D721Med (cell line): ENCODE results near the gene INF2.

Experiments
- DNase-seq: peaks from one replicate; pipeline ENCODE4 v3.0.0; 2011; ENCODE audit warnings: low spot score; ENCODE audit not compliant: insufficient read length
- FAIRE-seq: peaks from 2 replicates; lab custom pipeline; 2011; peaks lifted over from hg19 to GRCh38; lab: Jason Lieb, UNC
- TF ChIP-seq, protein P1 (sequence below): IDR thresholded peaks from 2 replicates; pipeline ENCODE4 v1.5.1; 2012; ENCODE audit warnings: mild to moderate bottlenecking, control low read depth; ENCODE audit not compliant: insufficient read depth; ENCODE audit errors: missing control alignments

The INF2 gene

GRCh38 chr14:104697892-104698583, 8.6 kb downstream of the INF2 start:
- DNase-seq (no peak), FAIRE-seq (no peak)
- TF ChIP-seq, protein P1, sequence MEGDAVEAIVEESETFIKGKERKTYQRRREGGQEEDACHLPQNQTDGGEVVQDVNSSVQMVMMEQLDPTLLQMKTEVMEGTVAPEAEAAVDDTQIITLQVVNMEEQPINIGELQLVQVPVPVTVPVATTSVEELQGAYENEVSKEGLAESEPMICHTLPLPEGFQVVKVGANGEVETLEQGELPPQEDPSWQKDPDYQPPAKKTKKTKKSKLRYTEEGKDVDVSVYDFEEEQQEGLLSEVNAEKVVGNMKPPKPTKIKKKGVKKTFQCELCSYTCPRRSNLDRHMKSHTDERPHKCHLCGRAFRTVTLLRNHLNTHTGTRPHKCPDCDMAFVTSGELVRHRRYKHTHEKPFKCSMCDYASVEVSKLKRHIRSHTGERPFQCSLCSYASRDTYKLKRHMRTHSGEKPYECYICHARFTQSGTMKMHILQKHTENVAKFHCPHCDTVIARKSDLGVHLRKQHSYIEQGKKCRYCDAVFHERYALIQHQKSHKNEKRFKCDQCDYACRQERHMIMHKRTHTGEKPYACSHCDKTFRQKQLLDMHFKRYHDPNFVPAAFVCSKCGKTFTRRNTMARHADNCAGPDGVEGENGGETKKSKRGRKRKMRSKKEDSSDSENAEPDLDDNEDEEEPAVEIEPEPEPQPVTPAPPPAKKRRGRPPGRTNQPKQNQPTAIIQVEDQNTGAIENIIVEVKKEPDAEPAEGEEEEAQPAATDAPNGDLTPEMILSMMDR = no peak

DNA sequence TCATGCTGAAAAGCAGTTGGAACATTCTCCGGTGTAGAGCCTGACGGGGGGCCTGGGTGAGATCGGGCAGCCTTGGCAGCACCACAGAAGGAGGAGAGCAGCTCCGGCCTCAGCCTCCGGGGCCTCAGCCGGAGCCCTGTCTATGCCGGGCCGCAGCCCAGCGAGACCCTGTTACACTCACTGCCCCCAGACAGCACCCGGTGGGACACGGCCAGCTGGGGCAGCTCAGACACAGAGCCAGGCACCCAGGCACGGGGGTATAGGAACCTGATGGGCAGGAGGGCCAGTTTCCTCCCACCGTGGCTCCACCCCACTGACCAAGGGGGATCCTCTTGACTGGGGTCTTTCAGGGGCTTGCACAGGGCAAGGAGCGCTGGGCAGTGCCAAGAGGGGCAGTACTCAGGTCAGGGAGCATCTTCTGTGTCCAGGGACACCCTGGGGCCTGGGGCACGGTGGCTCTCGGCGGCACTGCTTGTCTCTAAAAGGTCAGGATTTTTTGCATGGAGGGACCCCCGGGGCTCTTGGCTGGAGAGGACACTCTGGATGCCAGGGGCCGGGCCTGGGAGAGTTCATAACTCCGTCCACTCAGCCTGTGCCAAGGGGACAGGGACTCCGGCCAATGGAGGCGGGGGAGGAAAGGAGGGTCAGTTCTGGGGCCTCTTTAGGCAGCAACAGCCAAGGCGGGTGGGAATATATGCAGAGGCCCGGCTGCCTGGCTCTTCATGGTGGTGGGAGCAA, 9.4 kb downstream of the INF2 start:
- DNase-seq (no peak), FAIRE-seq (no peak)
- TF ChIP-seq, protein P1 = no peak

GRCh38 chr14:104699426-104699748, 10.0 kb downstream of the INF2 start:
- TF ChIP-seq, protein P1 = no peak
- no peak for DNase-seq
- no peak for FAIRE-seq

- FAIRE-seq (no peak), DNase-seq (no peak)
- TF ChIP-seq, protein P1 = no peak
Observed at GRCh38 chr14:104700225-104700651, 10.8 kb downstream of the INF2 start.

- TF ChIP-seq, protein P1 = no peak
- FAIRE-seq = no peak
- DNase-seq = no peak
Observed at GRCh38 chr14:104700747-104701217, 11.4 kb downstream of the INF2 start.

DNA sequence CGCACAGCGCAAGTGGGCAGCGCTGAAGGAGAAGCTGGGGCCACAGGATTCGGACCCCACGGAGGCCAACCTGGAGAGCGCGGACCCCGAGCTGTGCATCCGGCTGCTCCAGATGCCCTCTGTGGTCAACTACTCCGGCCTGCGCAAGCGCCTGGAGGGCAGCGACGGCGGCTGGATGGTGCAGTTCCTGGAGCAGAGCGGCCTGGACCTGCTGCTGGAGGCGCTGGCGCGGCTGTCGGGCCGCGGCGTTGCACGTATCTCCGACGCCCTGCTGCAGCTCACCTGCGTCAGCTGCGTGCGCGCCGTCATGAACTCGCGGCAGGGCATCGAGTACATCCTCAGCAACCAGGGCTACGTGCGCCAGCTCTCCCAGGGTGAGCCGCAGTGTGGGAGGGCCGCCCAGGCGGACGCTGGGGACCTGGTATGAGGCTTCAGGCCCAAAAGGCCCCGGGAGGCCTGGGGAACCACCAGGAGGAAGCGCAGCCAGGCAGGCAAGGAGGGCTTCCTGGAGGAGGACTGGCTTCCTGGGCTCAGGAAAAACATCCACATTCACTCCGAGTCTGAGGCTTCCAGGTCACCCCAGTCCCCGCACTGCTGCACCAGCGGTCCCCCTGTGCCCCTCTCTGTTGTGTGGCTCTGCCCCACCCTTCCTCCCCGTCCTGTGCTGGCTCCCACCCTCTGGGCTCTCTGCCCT, 12.1 kb downstream of the INF2 start:
- FAIRE-seq = no peak

More for the DNA sequence above, 12.1 kb downstream of the INF2 start:
- no peak for DNase-seq
- TF ChIP-seq, protein P1 = no peak
